ENCODE results near the gene HCST. TPM values are rescaled to one million over a fixed set of nuclear protein-coding genes. Genes with fewer than 3 reads are reported as not detected.
A peak's percentile ranks its signal among the peaks of the same experiment; 100 is the strongest.
"Not testable (repeated sequence)": the region's sequence is repeated elsewhere in the genome, so short reads cannot be mapped to it uniquely, and the experiment has no call there.

HCST gene
- total RNA-seq, 1 donor from 2014 or later = not detected

GRCh38 chr19:35904311-35905068, 2.2 kb downstream of the HCST start:
- no peak for DNase-seq

GRCh38 chr19:35905178-35905727, 2.9 kb downstream of the HCST start:
- DNase-seq = no peak

- no peak for DNase-seq
Measured at GRCh38 chr19:35907377-35907745, 5.0 kb downstream of the HCST start.

DNA sequence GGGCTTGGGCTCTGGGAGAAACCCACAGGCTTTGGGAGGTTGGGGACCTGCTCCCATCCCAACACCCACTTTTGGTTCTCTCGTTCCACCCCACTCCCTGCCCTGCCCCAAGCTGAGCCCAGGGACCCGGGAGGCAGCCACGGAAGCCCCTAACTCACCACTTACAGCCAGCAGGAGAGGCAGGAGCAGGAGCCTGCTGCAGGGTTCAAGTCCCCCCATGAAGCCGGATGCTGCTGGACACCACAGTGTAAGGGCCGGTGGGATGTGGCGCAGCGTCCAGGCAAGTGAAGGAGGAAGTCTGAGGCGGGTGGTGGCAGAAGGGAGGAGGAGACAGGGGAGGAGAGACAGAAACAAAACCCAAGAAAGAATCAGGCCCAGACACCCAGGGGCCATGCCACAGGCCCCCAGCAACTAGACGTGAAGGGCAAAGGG, 5.7 kb downstream of the HCST start, which contains the start of gene TYROBP:
Gene TYROBP, minus strand, starts transcription at position 286 of the 432 bp plus-strand sequence. Its CDS starts 67 bp downstream, at position 219.
- DNase-seq = no peak

GRCh38 chr19:35908973-35909683, 6.8 kb downstream of the HCST start:
- DNase-seq = no peak

DNA sequence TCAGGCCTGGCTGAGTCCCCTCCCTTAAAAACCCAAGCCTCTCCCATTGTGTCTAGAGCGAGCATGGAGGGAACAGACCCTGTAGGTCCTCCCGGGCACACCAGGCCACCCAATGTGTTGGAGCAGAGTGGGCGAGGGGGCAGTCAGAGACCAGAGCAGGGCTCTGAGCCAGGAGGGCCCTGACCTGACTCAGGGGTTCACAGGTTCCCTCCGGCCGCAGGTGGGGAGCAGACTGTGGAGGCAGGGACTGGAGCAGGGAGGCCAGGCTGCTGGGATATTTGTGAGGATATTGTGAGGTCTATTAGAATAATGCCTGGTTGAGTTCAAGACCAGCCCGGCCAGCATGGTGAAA, 7.3 kb downstream of the HCST start:
- no peak for DNase-seq

GRCh38 chr19:35910355-35910754, 8.0 kb downstream of the HCST start:
- DNase-seq = not testable (repeated sequence)

- no peak for DNase-seq
Measured at GRCh38 chr19:35911173-35911572, 8.8 kb downstream of the HCST start.

DNA sequence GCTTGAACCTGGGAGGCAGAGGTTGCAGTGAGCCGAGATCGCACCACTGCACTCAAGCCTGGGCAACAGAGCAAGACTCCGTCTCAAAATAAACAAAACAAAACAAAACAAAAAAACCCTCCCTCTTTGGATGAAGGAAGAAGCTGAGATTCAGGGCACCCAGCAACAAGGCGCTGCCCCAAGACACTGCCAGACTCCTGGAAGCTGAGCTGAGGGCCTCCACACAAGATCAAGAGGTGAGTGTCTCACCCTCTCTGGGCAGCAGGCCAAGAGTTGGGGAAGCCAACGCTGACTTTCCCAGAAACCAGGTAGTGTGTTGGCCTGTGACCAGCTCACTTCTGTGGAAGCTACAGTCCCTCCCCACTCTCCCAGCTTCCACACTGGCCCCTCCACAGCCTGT, 9.5 kb downstream of the HCST start:
- DNase-seq = no peak

GRCh38 chr19:35913589-35913988, 11.3 kb downstream of the HCST start:
- DNase-seq = no peak

DNA sequence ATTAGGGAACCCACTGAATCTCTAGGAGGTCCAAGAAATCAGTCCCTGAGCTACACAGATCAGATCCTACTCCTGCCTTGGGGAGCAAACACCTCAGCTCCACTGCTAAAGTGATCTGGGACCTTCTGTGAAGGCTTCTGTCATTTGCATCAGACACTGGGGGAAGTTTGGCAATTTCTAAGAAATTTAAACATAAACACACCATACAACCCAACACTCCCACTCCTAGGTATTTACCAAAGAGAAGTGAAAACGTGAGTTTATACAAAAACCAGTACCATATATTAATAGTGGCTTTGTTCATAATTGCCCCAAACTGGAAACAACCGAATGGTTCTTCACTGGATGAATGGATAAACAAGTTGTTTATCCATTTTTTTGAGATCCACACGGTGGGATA, 13.1 kb downstream of the HCST start:
- DNase-seq = no peak

DNA sequence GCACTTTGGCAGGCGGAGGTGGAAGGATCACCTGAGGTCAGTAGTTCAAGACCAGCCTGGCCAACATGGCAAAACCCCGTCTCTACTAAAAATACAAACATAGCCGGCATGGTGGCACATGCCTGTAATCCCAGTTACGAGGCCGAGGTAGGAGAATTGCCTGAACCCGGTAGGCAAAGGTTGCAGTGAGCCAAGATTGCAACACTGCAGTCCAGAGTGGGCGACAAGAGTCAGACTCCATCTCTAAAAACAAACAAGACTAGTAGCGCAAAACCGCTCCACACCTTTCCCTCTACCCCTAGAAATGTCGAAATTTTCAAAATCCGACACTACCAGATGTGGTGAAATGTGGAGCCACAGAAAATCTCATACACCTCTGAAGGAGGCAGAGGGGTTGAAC, 17.0 kb downstream of the HCST start:
- no peak for DNase-seq

- DNase-seq = no peak
Measured at GRCh38 chr19:35921012-35921411, 18.7 kb downstream of the HCST start.

DNA sequence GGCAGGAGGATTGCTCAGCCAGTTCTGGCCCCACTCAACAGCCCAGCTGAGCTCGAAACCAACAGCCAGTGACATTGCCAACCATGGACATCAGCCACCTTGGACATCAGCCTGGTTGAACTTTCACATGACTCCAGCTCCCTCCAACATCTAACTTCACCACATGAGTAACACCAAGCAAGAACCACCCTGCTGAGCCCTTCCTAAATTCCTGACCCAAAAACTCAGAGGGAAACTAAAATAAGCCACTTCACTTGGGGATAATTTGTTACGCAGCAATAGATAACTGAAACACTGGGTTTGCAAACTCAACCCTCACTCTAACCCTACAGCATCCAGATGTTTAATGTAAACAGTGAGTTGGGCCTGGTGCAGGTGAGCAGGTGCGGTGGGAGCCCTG, 23.2 kb downstream of the HCST start:
- DNase-seq = no peak

DNA sequence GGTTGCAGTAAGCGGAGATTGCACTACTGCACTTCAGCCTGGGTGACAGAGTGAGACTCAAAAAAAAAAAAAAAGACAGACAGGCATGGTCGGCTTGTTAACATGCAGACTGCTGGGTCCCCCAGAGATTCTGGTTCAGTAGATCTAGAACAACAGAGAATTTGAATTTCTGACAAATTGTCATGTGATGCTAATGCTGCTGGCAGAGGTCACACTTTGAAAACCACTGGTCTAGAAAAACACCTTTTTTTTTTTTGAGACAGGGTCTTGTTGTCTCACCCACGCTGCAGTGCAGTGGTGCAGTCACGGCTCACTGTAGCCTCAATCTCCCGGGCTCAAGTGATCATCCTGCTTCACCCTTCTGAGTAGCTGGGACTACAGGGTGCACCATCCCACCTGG, 26.2 kb downstream of the HCST start:
- DNase-seq = no peak

GRCh38 chr19:35929876-35930275, 27.5 kb downstream of the HCST start:
- no peak for DNase-seq

- DNase-seq = peak; percentile 100
Measured at GRCh38 chr19:35931161-35931873, 29.0 kb downstream of the HCST start.

GRCh38 chr19:35931874-35932202, 29.5 kb downstream of the HCST start:
- DNase-seq = no peak

DNA sequence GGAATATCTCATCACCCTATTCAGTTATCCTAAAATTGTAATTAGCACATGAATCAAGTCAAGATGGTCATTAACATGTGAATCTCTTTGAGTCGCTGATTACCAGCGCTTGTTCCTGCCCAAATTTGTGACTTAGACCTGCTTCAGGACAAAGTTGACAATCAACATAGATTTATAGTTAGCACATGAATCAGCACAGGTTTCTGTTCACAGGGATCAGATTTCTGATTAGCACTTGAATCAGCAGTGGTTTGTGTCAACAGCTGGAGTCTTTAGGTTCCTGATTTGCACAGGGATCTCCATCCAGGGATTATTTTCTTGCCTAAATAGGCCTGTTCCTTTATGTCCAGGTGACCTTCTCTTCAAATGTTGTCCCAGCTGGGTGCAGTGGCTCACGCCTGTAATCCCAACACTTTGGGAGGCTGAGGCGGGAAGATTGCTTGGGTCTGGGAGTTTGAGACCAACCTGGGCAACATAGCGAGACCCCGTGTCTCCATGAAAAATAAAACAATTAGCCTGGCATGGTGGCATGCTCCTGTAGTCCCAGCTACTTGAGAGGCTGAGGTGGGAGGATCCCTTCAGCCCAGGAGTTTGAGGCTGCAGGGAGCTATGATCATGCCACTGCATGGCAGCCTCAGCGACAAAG, 30.1 kb downstream of the HCST start:
- DNase-seq = no peak

DNA sequence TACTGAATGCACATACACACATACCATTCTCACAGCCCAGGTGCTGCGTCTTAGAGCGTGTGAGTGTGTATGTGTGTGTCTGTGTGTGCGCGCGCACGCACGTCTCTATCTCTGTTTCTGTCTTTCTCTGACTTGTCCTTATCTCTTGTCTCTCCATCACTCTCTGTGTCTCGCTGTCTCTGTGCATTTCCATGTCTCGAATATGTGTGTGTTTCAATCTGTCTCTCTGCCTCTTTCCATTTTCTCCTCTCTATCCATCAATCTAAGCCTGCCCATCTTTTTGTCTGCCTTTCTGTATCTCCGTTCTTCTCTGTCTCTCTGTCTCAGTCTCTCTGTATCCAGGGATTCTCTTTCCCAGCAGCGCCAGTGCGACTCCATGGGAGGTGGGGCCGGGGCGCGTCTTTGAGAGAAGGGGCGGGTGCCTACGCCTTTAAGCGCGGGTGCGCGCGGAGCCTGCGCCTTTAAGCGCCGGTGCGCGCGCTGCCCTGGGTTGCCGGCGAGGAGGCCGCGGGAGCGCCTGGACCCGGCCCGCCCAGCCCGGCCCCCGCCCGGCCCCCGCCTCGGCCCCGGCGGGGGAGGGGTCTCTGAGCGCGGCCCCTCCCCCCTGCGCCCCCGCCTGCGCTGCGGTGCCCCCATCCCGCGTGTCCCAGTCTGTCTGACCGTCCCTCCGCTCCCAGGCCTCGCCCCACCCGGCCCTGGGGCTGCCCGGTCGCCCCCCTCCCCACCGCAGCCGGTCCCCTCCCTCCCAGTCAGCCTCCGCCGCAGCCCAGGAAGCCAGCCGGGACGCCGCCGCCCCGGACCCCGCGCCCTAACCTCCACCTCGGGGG, 33.8 kb downstream of the HCST start, which contains the start of gene LRFN3:
Gene LRFN3, plus strand, starts transcription at position 464 of the 827 bp plus-strand sequence. CDS start 3,052 bp downstream, outside the sequence.
- DNase-seq = peak; percentile 75

- DNase-seq = no peak
Measured at GRCh38 chr19:35936738-35937268, 34.5 kb downstream of the HCST start.

Data from dermis blood vessel endothelial cell (primary cell).